Endothelial cell of umbilical vein (primary cell): ENCODE measurements around the gene TJP3. TPM values are rescaled to one million over a fixed set of nuclear protein-coding genes. Genes with fewer than 3 reads are reported as not detected.
A peak's percentile ranks its signal among the peaks of the same experiment; 100 is the strongest.

Experiments
- BruUV-seq: library from RNA; stranded (reverse); fragments of 400-500 nt; replicated peaks from 2 replicates; lab custom pipeline; 2021; lab: Mats Ljungman, UMichigan
- CTCF ChIA-PET: fragments of 300-600, 350-600 bp; sonication (Branson Sonifier 250); formaldehyde crosslinking; loops from one replicate; lab custom pipeline; 2021; ENCODE audit warnings: antibody characterized with exemption, inconsistent platforms; lab: Charles Lee
- POLR2A ChIA-PET: fragments of 300-600, 350-600 bp; sonication (Branson Sonifier 250); formaldehyde crosslinking; loops from one replicate; lab custom pipeline; 2021; ENCODE audit warnings: antibody characterized with exemption, inconsistent platforms; lab: Charles Lee
- DNase-seq: peaks from one replicate; pipeline ENCODE4 v3.0.0-alpha.2; 2011; ENCODE audit warnings: low read depth, low spot score
- FAIRE-seq: peaks from 2 replicates; lab custom pipeline; 2011; peaks lifted over from hg19 to GRCh38; lab: Jason Lieb, UNC
- H2AFZ ChIP-seq: 2 replicates; pipeline ENCODE4 v1.6.0; 2012; ENCODE audit warnings: low read depth, low read length, control low read depth, inconsistent platforms
- H3K27ac ChIP-seq: 2 replicates; pipeline ENCODE4 v1.5.1; 2011; ENCODE audit warnings: low read depth, mild to moderate bottlenecking, control low read depth, low read length, moderate library complexity; ENCODE audit not compliant: insufficient read depth
- H3K27me3 ChIP-seq, 2 experiments: 2 replicates each; pipeline versions ENCODE4 v1.6.0 to v1.6.1; 2011; ENCODE audit warnings: low read length in 2 of 2, mixed read lengths in 1 of 2; ENCODE audit not compliant: control insufficient read depth in 2 of 2, insufficient read depth in 2 of 2
- H3K36me3 ChIP-seq, 2 experiments: 2 replicates in 1 of 2; 3 replicates in 1 of 2; pipeline ENCODE4 v1.5.1; 2011; ENCODE audit warnings: low read length in 2 of 2, mild to moderate bottlenecking in 1 of 2, moderate library complexity in 1 of 2; ENCODE audit not compliant: control insufficient read depth in 2 of 2, insufficient read depth in 2 of 2; ENCODE audit errors: extremely low read depth in 1 of 2
- H3K4me1 ChIP-seq: 3 replicates; pipeline ENCODE4 v1.5.1; 2011; ENCODE audit warnings: mild to moderate bottlenecking, low read length; ENCODE audit not compliant: control insufficient read depth, insufficient read depth; ENCODE audit errors: extremely low read depth
- H3K4me2 ChIP-seq: 2 replicates; pipeline ENCODE4 v1.6.1; 2011; ENCODE audit warnings: low read length, control low read depth, mixed read lengths; ENCODE audit not compliant: insufficient read depth
- H3K4me3 ChIP-seq, 3 experiments: fragments of 200-600 bp in 1 of 3; sonication (generic), shearing (Covaris generic) in 1 of 3; replicated peaks in 1 of 3; 2 replicates each; pipeline ENCODE4 v1.5.1; 2011 to 2016; ENCODE audit warnings: control low read depth in 3 of 3, low read length in 3 of 3, mild to moderate bottlenecking in 2 of 3, inconsistent platforms in 1 of 3, low read depth in 1 of 3, moderate library complexity in 1 of 3; ENCODE audit not compliant: insufficient read depth in 1 of 3
- H3K79me2 ChIP-seq: 2 replicates; pipeline ENCODE4 v1.6.0; 2012; ENCODE audit warnings: low read length, inconsistent platforms; ENCODE audit not compliant: control insufficient read depth, insufficient read depth
- H3K9ac ChIP-seq: replicated peaks from 2 replicates; pipeline ENCODE3; 2011; ENCODE audit warnings: low read length, control low read depth; ENCODE audit not compliant: insufficient read depth; ENCODE audit errors: extremely low read depth
- H3K9me1 ChIP-seq: replicated peaks from 3 replicates; pipeline ENCODE4 v1.6.0; 2011; ENCODE audit warnings: mild to moderate bottlenecking, low read length; ENCODE audit not compliant: control insufficient read depth, insufficient read depth; ENCODE audit errors: extremely low read depth
- H3K9me3 ChIP-seq: replicated peaks from 2 replicates; pipeline ENCODE4 v1.5.1; 2012; ENCODE audit warnings: low read length, inconsistent platforms; ENCODE audit not compliant: control insufficient read depth, insufficient read depth
- H4K20me1 ChIP-seq: replicated peaks from 2 replicates; pipeline ENCODE3; 2011; ENCODE audit warnings: mild to moderate bottlenecking, low read length; ENCODE audit not compliant: control insufficient read depth, insufficient read depth; ENCODE audit errors: extremely low read depth
- FOS ChIP-seq: IDR thresholded peaks from 2 replicates; pipeline ENCODE4 v1.6.1; 2011; ENCODE audit warnings: mild to moderate bottlenecking, low read length, moderate library complexity, borderline replicate concordance; ENCODE audit not compliant: insufficient read depth
- GATA2 ChIP-seq: IDR thresholded peaks from 2 replicates; pipeline ENCODE4 v1.7.0; 2011; ENCODE audit warnings: low read depth, mild to moderate bottlenecking, moderate library complexity, mixed read lengths, low read length; ENCODE audit not compliant: insufficient read length, insufficient read depth
- JUN ChIP-seq: IDR thresholded peaks from 2 replicates; pipeline ENCODE4 v1.6.1; 2011; ENCODE audit warnings: borderline replicate concordance, low read depth; ENCODE audit not compliant: insufficient read length, insufficient read depth
- POLR2A ChIP-seq: IDR thresholded peaks from 2 replicates; pipeline ENCODE4 v1.6.1; 2012; ENCODE audit warnings: low read depth, mild to moderate bottlenecking, control low read depth, low read length
- dilution Hi-C: fragments of 300-500 bp; cut with MboI; formaldehyde crosslinking; loops from one replicate; pipeline ENCODE4 v1.15.0; 2019; ENCODE audit warnings: low sequenced_read_pairs; ENCODE audit not compliant: extremely low pct_ligation_motif_present
- intact Hi-C: fragments of 100-400 bp; cut with micrococcal nuclease; formaldehyde crosslinking; loops from one replicate; pipeline ENCODE4 v1.10.0; 2022
- polyA plus RNA-seq, 4 experiments: library from polyadenylated mRNA; depleted of rRNA in 3 of 4; stranded (reverse) in 3 of 4; unstranded in 1 of 4; fragments of >200 nt; gene quantifications; 2 replicates each; pipeline versions ENCODE4 v1.2.1 to v1.2.3, GENCODE V29; 2011 to 2012; ENCODE audit warnings: missing spikeins in 1 of 4
- total RNA-seq: library from RNA; stranded (reverse); gene quantifications from 2 replicates; pipeline ENCODE4 v1.2.3, GENCODE V29; 2021
- TF ChIP-seq, protein P1 (sequence below): IDR thresholded peaks from 2 replicates; pipeline ENCODE4 v1.6.1; 2011; ENCODE audit not compliant: insufficient read depth, insufficient read length

Gene TJP3
- total and polyA plus RNA-seq, 2 donors (not counting 3 experiments of a cell fraction or from before 2014, with no cell fraction given), result 0.10 TPM; not detected in 1

DNA sequence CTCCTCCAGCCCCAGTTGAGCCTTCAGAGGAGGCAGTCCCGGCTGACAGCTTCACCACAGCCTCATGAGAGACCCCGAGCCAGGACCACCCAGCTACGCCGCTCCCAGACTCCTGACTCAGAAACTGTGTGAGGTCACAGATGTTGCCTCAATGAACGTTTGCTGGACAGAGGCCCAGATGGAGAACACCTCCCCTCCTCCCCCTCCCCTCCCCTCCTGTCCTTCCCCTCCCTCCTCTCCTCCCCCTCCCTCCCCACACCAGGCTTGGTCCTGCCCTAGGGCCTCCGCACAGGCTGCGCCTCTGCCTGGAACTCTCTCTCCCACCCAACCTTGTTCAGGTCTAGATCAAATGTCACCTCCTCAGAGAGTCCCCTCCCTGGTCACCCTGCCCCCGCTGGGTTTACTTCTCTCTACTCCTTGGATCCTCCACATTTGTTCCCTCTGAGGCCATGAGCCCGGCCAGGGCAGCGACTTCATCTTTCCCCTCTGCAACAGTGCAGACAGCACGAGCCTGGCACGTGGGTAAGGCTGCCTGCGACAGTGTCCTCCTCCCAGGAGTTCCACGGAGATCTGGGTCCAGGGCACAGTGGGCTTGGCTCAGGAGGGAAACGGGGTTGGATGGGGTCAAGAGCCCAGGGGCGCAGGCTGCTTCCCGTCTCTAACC is 25.3 kb upstream of the TJP3 start:
- peak overlapping the region; percentile 51 for H3K9ac ChIP-seq
- peak overlapping the region; percentile 90 for H3K27ac ChIP-seq
- no peak overlapping the region for H3K4me3 ChIP-seq
- H3K79me2 ChIP-seq, result peaks cover 11% of the 10 kb centered on the region
- ChIA-PET POLR2A (interaction anchor here (1.1 to 1.4 kb wide), 4 partner anchors 9 to 13 kb away, joined by 3 to 8 read pairs (median 4); no protein-coding TSS in a partner anchor), CTCF (interaction anchor here (0.7 to 1.7 kb wide), 8 partner anchors 10 to 27 kb away, joined by 3 to 12 read pairs (median 4); partner anchors contain the start of gene PIP5K1C)
- TF ChIP-seq FOS (no peak), POLR2A (no peak), JUN (no peak), GATA2 (no peak)
- TF ChIP-seq, protein P1, sequence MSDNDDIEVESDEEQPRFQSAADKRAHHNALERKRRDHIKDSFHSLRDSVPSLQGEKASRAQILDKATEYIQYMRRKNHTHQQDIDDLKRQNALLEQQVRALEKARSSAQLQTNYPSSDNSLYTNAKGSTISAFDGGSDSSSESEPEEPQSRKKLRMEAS, result peak; percentile 41
- no peaks in the 10 kb centered on the region for H3K9me3 ChIP-seq
- H2AFZ ChIP-seq, result no peak overlapping the region
- no TSS peak for BruUV-seq
- no peaks in the 10 kb centered on the region for H3K27me3 ChIP-seq
- DNase-seq (peak; percentile 27), FAIRE-seq (no peak)
- dilution Hi-C loops (no loop called here), intact Hi-C loops (loop anchor here (1.0 kb wide), 2 partner anchors 12 to 16 kb away; no protein-coding TSS in a partner anchor)
- peaks cover 0 to 2% of the 10 kb centered on the region in 2 experiments for H3K36me3 ChIP-seq
- H3K9me1 ChIP-seq, result no peaks in the 10 kb centered on the region
- no peaks in the 10 kb centered on the region for H4K20me1 ChIP-seq
- H3K4me1 ChIP-seq, result peaks cover 15% of the 10 kb centered on the region
- H3K4me2 ChIP-seq, result no peak overlapping the region
